Gastroesophageal sphincter (tissue), 3 donors: ENCODE measurements around the gene BAD.

Experiments
- CTCF ChIP-seq, 4 experiments: fragments of 200-600 bp in 2 of 4; fragments of 450-650 bp in 2 of 4; sonication (generic) in 1 of 4; IDR thresholded peaks; one replicate each; pipeline ENCODE4 v1.5.1; 2017 to 2019; ENCODE audit warnings: antibody characterized with exemption in 4 of 4, mild to moderate bottlenecking in 2 of 4, moderate library complexity in 2 of 4
- POLR2AphosphoS5 ChIP-seq: sonication (generic); formaldehyde crosslinking; IDR thresholded peaks from one replicate; pipeline ENCODE4 v1.6.1; 2017; ENCODE audit warnings: antibody characterized with exemption

- no peak for TF ChIP-seq CTCF (IDR thresholded peaks at IDR 0.05)
- no peak for TF ChIP-seq POLR2AphosphoS5
Measured at GRCh38 chr11:64333556-64333955, 49.1 kb upstream of the BAD start.
